ENCODE measurements around the gene TSKU.

The TSKU gene

DNA sequence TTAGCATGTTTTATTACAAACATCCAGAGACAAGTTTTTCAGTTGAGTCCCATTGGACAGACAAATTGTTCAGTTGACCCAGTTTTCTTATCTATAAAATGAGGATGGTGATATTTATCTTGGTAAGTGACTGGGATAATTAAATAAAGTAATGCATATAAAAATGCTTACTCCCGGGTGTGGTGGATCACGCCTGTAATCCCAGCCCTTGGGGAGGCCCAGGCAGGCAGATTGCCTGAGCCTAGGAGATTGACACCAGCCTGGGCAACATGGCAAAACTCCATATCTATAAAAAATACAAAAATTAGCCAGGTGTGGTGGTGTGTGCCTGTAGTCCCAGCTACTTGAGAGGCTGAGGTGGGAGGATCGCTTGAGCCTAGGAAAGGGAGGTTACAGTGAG lies 61.9 kb downstream of the TSKU start:
- no peak for TF ChIP-seq POLR2A (IDR thresholded peaks at IDR 0.05; ENCODE audit: low read length)
- TF ChIP-seq GATA1 (IDR thresholded peaks at IDR 0.05; ENCODE audit: low read depth, low read length): no peak
- no peak for DNase-seq

DNA sequence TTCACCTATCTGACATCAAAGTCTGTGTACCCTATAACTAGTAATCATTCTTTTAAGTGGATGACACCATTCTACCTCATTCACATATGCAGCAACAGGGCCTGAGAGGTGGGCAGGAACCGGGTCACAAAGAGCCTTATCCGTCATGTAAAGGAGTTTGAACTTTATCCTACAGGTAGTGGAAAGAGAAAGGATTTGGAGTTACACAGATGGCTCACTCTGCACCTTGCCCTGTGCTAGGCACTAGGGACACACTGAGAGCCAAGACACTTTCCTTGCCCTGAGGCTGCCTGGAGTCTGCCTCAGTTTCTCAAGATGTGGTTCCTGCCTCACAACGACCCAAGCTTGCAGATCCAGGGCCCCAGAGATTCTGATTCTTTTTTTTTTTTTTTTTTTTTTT lies 63.3 kb downstream of the TSKU start:
- no peak for DNase-seq
- no peak for TF ChIP-seq POLR2A (IDR thresholded peaks at IDR 0.05; ENCODE audit: low read length)
- TF ChIP-seq GATA1 (IDR thresholded peaks at IDR 0.05; ENCODE audit: low read depth, low read length): no peak
